ENCODE results near the gene BCDIN3D. TPM values are rescaled to one million over a fixed set of nuclear protein-coding genes. Genes with fewer than 3 reads are reported as not detected.
"Not testable (repeated sequence)": the region's sequence is repeated elsewhere in the genome, so short reads cannot be mapped to it uniquely, and the experiment has no call there.

The BCDIN3D gene
- total RNA-seq, 1 donor from 2014 or later = 3.8 TPM

DNA sequence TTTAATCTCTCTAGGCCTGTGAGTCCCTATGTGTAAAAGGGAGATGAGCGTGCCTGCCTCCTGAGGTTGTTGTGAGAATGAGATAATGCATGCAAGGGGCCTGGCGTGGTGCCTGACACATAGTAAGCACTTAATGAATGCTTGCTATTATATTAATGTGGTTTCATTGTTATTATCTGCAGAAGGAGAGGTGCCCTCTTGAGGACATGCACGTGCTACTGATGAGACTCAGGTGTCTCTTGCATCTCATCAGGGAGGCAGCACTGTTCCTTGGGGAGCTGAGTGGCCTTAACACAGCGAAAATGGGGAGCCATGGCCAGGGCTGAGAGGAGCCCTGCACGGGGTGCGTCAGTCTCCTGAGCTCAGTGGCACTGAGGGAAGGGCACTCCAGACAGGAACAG is 29.9 kb upstream of the BCDIN3D start:
- H3K36me3 Mint-ChIP-seq = no peaks in the 10 kb centered on the region
- peaks cover 11% of the 10 kb centered on the region for H3K4me1 Mint-ChIP-seq
- no peaks in the 10 kb centered on the region for H4K20me1 ChIP-seq (ENCODE audit: low read depth)
- peaks cover under 1% of the 10 kb centered on the region for H3K9me3 Mint-ChIP-seq
- H3K4me3 ChIP-seq = no peak overlapping the region
- no peak overlapping the region for H3K27ac ChIP-seq
- no peak overlapping the region for H3K27ac Mint-ChIP-seq
- H3K4me3 Mint-ChIP-seq = no peak overlapping the region
- no peaks in the 10 kb centered on the region for H3K9me3 ChIP-seq (ENCODE audit: low read depth)
- TF ChIP-seq, protein P1, sequence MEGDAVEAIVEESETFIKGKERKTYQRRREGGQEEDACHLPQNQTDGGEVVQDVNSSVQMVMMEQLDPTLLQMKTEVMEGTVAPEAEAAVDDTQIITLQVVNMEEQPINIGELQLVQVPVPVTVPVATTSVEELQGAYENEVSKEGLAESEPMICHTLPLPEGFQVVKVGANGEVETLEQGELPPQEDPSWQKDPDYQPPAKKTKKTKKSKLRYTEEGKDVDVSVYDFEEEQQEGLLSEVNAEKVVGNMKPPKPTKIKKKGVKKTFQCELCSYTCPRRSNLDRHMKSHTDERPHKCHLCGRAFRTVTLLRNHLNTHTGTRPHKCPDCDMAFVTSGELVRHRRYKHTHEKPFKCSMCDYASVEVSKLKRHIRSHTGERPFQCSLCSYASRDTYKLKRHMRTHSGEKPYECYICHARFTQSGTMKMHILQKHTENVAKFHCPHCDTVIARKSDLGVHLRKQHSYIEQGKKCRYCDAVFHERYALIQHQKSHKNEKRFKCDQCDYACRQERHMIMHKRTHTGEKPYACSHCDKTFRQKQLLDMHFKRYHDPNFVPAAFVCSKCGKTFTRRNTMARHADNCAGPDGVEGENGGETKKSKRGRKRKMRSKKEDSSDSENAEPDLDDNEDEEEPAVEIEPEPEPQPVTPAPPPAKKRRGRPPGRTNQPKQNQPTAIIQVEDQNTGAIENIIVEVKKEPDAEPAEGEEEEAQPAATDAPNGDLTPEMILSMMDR (IDR thresholded peaks at IDR 0.05) = no peak
- TF ChIP-seq EZH2 (IDR thresholded peaks at IDR 0.05) (no peak), EZH2phosphoT487 (IDR thresholded peaks at IDR 0.05) (no peak)
- no peaks in the 10 kb centered on the region for H3K4me1 ChIP-seq
- H3K27me3 ChIP-seq = no peaks in the 10 kb centered on the region
- DNase-seq (ENCODE audit: low spot score) = no peak
- H3K9ac ChIP-seq = no peak overlapping the region
- H3K79me2 ChIP-seq (ENCODE audit: low read depth) = no peaks in the 10 kb centered on the region
- no peak overlapping the region for H2AFZ ChIP-seq (replicated peaks)
- H3K27me3 Mint-ChIP-seq (ENCODE audit: insufficient read depth, low read depth) = peaks cover 5% of the 10 kb centered on the region
- H3K36me3 ChIP-seq = no peaks in the 10 kb centered on the region
- H3K4me2 ChIP-seq = no peak overlapping the region
- H3F3A ChIP-seq (ENCODE audit: low read depth) = peaks cover 5% of the 10 kb centered on the region

GRCh38 chr12:49872381-49872780 is 29.5 kb upstream of the BCDIN3D start:
- Mint-ChIP-seq H3K4me3 (no peak overlapping the region), H3K27me3 (ENCODE audit: insufficient read depth, low read depth) (peaks cover 5% of the 10 kb centered on the region), H3K9me3 (no peaks in the 10 kb centered on the region), H3K4me1 (peaks cover 13% of the 10 kb centered on the region), H3K36me3 (no peaks in the 10 kb centered on the region), H3K27ac (no peak overlapping the region)
- no peaks in the 10 kb centered on the region for H3K9me3 ChIP-seq (ENCODE audit: low read depth)
- H4K20me1 ChIP-seq (ENCODE audit: low read depth) = no peaks in the 10 kb centered on the region
- DNase-seq (ENCODE audit: low spot score) = no peak
- no peak overlapping the region for H3K4me2 ChIP-seq
- H3K27me3 ChIP-seq = no peaks in the 10 kb centered on the region
- no peak overlapping the region for H2AFZ ChIP-seq (replicated peaks)
- no peaks in the 10 kb centered on the region for H3K36me3 ChIP-seq
- no peaks in the 10 kb centered on the region for H3K4me1 ChIP-seq
- H3K27ac ChIP-seq = no peak overlapping the region
- TF ChIP-seq EZH2phosphoT487 (IDR thresholded peaks at IDR 0.05) (no peak), EZH2 (IDR thresholded peaks at IDR 0.05) (no peak)
- TF ChIP-seq, protein P1 (IDR thresholded peaks at IDR 0.05) = no peak
- H3K4me3 ChIP-seq = no peak overlapping the region
- H3K9ac ChIP-seq = no peak overlapping the region
- no peaks in the 10 kb centered on the region for H3K79me2 ChIP-seq (ENCODE audit: low read depth)
- peaks cover under 1% of the 10 kb centered on the region for H3F3A ChIP-seq (ENCODE audit: low read depth)

GRCh38 chr12:49871811-49872251 is 28.9 kb upstream of the BCDIN3D start:
- not testable (repeated sequence) for H3K36me3 ChIP-seq; H3K27me3 ChIP-seq; H3K9me3 Mint-ChIP-seq; H2AFZ ChIP-seq (replicated peaks); H3F3A ChIP-seq (ENCODE audit: low read depth); H3K4me3 ChIP-seq; DNase-seq (ENCODE audit: low spot score); H3K36me3 Mint-ChIP-seq; H3K9me3 ChIP-seq (ENCODE audit: low read depth); H3K4me3 Mint-ChIP-seq; H3K9ac ChIP-seq; H3K27ac Mint-ChIP-seq; H3K27ac ChIP-seq; H3K4me1 ChIP-seq; H3K79me2 ChIP-seq (ENCODE audit: low read depth); H3K4me2 ChIP-seq; H4K20me1 ChIP-seq (ENCODE audit: low read depth); H3K27me3 Mint-ChIP-seq (ENCODE audit: insufficient read depth, low read depth)
- peaks cover 13% of the 10 kb centered on the region for H3K4me1 Mint-ChIP-seq

GRCh38 chr12:49871263-49871561 is 28.3 kb upstream of the BCDIN3D start:
- Histone ChIP-seq H3K4me1 (no peaks in the 10 kb centered on the region), H3K27ac (no peak overlapping the region)
- H3K9me3 Mint-ChIP-seq = no peaks in the 10 kb centered on the region

More at GRCh38 chr12:49871263-49871561, 28.3 kb upstream of the BCDIN3D start:
- Histone ChIP-seq H2AFZ (replicated peaks) (no peak overlapping the region), H3K36me3 (no peaks in the 10 kb centered on the region), H3K9ac (no peak overlapping the region), H3K9me3 (ENCODE audit: low read depth) (no peaks in the 10 kb centered on the region), H3K27me3 (no peaks in the 10 kb centered on the region), H3K4me2 (no peak overlapping the region), H3F3A (ENCODE audit: low read depth) (no peaks in the 10 kb centered on the region), H3K79me2 (ENCODE audit: low read depth) (no peaks in the 10 kb centered on the region), H3K4me3 (no peak overlapping the region), H4K20me1 (ENCODE audit: low read depth) (no peaks in the 10 kb centered on the region)
- no peak overlapping the region for H3K4me3 Mint-ChIP-seq
- no peaks in the 10 kb centered on the region for H3K36me3 Mint-ChIP-seq
- peaks cover 9% of the 10 kb centered on the region for H3K27me3 Mint-ChIP-seq (ENCODE audit: insufficient read depth, low read depth)
- no peak overlapping the region for H3K27ac Mint-ChIP-seq
- DNase-seq (ENCODE audit: low spot score) = no peak
- H3K4me1 Mint-ChIP-seq = peaks cover 16% of the 10 kb centered on the region
- TF ChIP-seq EZH2phosphoT487 (IDR thresholded peaks at IDR 0.05) = no peak
